Neural cell (in vitro differentiated cells): Measurements from ENCODE around the gene FAM228B. TPM values are rescaled to one million over a fixed set of nuclear protein-coding genes. Genes with fewer than 3 reads are reported as not detected.

Experiments used
- H2AFZ ChIP-seq: fragments of 200-600, 300-800 bp; sonication (generic), shearing (Covaris generic); 2 replicates; pipeline ENCODE4 v1.6.0; 2014; ENCODE audit warnings: low read depth, mild to moderate bottlenecking, antibody characterized with exemption, low read length, moderate library complexity
- H3F3A ChIP-seq: fragments of 200-600 bp; shearing (Covaris generic); 2 replicates; pipeline ENCODE4 v1.6.1; 2016; ENCODE audit warnings: mild to moderate bottlenecking, moderate library complexity, mixed read lengths, antibody characterized with exemption, low read length; ENCODE audit not compliant: insufficient read depth, poor library complexity, severe bottlenecking
- H3K27ac ChIP-seq: fragments of 200-600, 300-800 bp; sonication (generic), shearing (Covaris generic); 2 replicates; pipeline ENCODE4 v1.5.1; 2014; ENCODE audit warnings: mild to moderate bottlenecking, low read length, moderate library complexity
- H3K27me3 ChIP-seq: fragments of 300-800, 200-600 bp; sonication (generic), shearing (Covaris generic); 2 replicates; pipeline ENCODE4 v1.6.0; 2014; ENCODE audit warnings: mild to moderate bottlenecking, low read depth, low read length, moderate library complexity; ENCODE audit not compliant: insufficient read depth
- H3K36me3 ChIP-seq: fragments of 300-800, 200-600 bp; sonication (generic), shearing (Covaris generic); 2 replicates; pipeline ENCODE4 v1.5.1; 2014; ENCODE audit warnings: mild to moderate bottlenecking, antibody characterized with exemption, low read length, moderate library complexity; ENCODE audit not compliant: insufficient read depth
- H3K4me2 ChIP-seq: fragments of 300-800, 200-600 bp; sonication (generic), shearing (Covaris generic); 2 replicates; pipeline ENCODE4 v1.6.0; 2014; ENCODE audit warnings: mild to moderate bottlenecking, low read length
- H3K4me3 ChIP-seq: fragments of 300-800, 200-600 bp; sonication (generic), shearing (Covaris generic); 2 replicates; pipeline ENCODE4 v1.5.1; 2014; ENCODE audit warnings: mild to moderate bottlenecking, low read length, moderate library complexity
- H3K79me2 ChIP-seq: fragments of 200-600 bp; shearing (Covaris generic); replicated peaks from 2 replicates; pipeline ENCODE4 v1.6.0; 2014; ENCODE audit warnings: mild to moderate bottlenecking, low read length, moderate library complexity; ENCODE audit not compliant: insufficient read depth
- H3K9ac ChIP-seq: fragments of 300-800, 200-600 bp; sonication (generic), shearing (Covaris generic); 2 replicates; pipeline ENCODE4 v1.6.1; 2016; ENCODE audit warnings: mild to moderate bottlenecking, low read length, mixed read lengths
- H3K9me2 ChIP-seq: fragments of 200-600 bp; shearing (Covaris generic); 2 replicates; pipeline ENCODE4 v1.6.1; 2016; ENCODE audit warnings: mild to moderate bottlenecking, low read length, mixed read lengths; ENCODE audit not compliant: insufficient read depth
- H3K9me3 ChIP-seq: fragments of 200-600, 300-800 bp; sonication (generic), shearing (Covaris generic); 2 replicates; pipeline ENCODE4 v1.6.1; 2016; ENCODE audit warnings: mild to moderate bottlenecking, mixed run types, low read length, moderate library complexity, mixed read lengths
- H4K20me1 ChIP-seq: fragments of 200-600 bp; shearing (Covaris generic); 2 replicates; pipeline ENCODE4 v1.6.1; 2016; ENCODE audit warnings: mild to moderate bottlenecking, mixed run types; ENCODE audit not compliant: insufficient read depth
- CTCF ChIP-seq: fragments of 450-650 bp; IDR thresholded peaks from 2 replicates; pipeline ENCODE4 v1.5.1; 2014; ENCODE audit warnings: antibody characterized with exemption, mild to moderate bottlenecking, moderate library complexity; ENCODE audit not compliant: poor library complexity, severe bottlenecking
- EP300 ChIP-seq: fragments of 450-650 bp; conservative IDR thresholded peaks from 2 replicates; pipeline ENCODE4 v1.6.1; 2014; ENCODE audit warnings: antibody characterized with exemption, mild to moderate bottlenecking, moderate library complexity; ENCODE audit not compliant: poor library complexity, severe bottlenecking
- EZH2 ChIP-seq: fragments of 200-600, 300-800 bp; shearing (Covaris generic), sonication (generic); IDR thresholded peaks from 2 replicates; pipeline ENCODE4 v1.6.1; 2014; ENCODE audit warnings: antibody characterized with exemption, low read length, borderline replicate concordance, mild to moderate bottlenecking; ENCODE audit not compliant: insufficient read depth, poor library complexity, severe bottlenecking
- MXI1 ChIP-seq: fragments of 450-650 bp; conservative IDR thresholded peaks from 2 replicates; pipeline ENCODE4 v1.6.1; 2014; ENCODE audit warnings: antibody characterized with exemption, mild to moderate bottlenecking; ENCODE audit not compliant: poor library complexity, severe bottlenecking
- POLR2AphosphoS5 ChIP-seq: IDR thresholded peaks from 2 replicates; pipeline ENCODE4 v1.6.1; 2012
- RAD21 ChIP-seq: fragments of 450-650 bp; conservative IDR thresholded peaks from 2 replicates; pipeline ENCODE4 v1.6.1; 2014; ENCODE audit warnings: antibody characterized with exemption, mild to moderate bottlenecking, moderate library complexity
- REST ChIP-seq: IDR thresholded peaks from 2 replicates; pipeline ENCODE4 v1.6.1; 2012; ENCODE audit warnings: borderline replicate concordance
- SMC3 ChIP-seq: fragments of 450-650 bp; conservative IDR thresholded peaks from 2 replicates; pipeline ENCODE4 v1.6.1; 2014; ENCODE audit warnings: antibody characterized with exemption, mild to moderate bottlenecking, moderate library complexity; ENCODE audit not compliant: poor library complexity
- TAF1 ChIP-seq: IDR thresholded peaks from 2 replicates; pipeline ENCODE4 v1.6.1; 2012; ENCODE audit warnings: low read depth
- polyA plus RNA-seq: library from polyadenylated mRNA; depleted of rRNA; stranded (reverse); fragments of >200 nt; gene quantifications from 2 replicates; pipeline ENCODE4 v1.2.3, GENCODE V29; 2014

The FAM228B gene
- polyA plus RNA-seq, 1 donor from 2014 or later: 22.0 TPM

GRCh38 chr2:24104110-24104650 is 19.1 kb upstream of the FAM228B start:
- H3K9me3 ChIP-seq: peaks cover under 1% of the 10 kb centered on the region
- no peak overlapping the region for H2AFZ ChIP-seq
- no peak overlapping the region for H3K4me3 ChIP-seq
- H3K36me3 ChIP-seq: no peaks in the 10 kb centered on the region
- no peak overlapping the region for H3K9ac ChIP-seq
- no peaks in the 10 kb centered on the region for H3K27me3 ChIP-seq
- H3K27ac ChIP-seq: no peak overlapping the region
- no peak for TF ChIP-seq REST
- TF ChIP-seq SMC3: no peak
- no peak for TF ChIP-seq TAF1
- TF ChIP-seq POLR2AphosphoS5: no peak
- TF ChIP-seq EP300: no peak
- no peak for TF ChIP-seq EZH2
- TF ChIP-seq CTCF: no peak
- no peak for TF ChIP-seq RAD21
- TF ChIP-seq MXI1: no peak
- H3F3A ChIP-seq: no peaks in the 10 kb centered on the region
- no peaks in the 10 kb centered on the region for H4K20me1 ChIP-seq
- no peak overlapping the region for H3K4me2 ChIP-seq
- no peaks in the 10 kb centered on the region for H3K79me2 ChIP-seq
- no peaks in the 10 kb centered on the region for H3K9me2 ChIP-seq

- no peaks in the 10 kb centered on the region for H3K9me2 ChIP-seq
- H3K9ac ChIP-seq: no peak overlapping the region
- H3K9me3 ChIP-seq: peaks cover 2% of the 10 kb centered on the region
- no peaks in the 10 kb centered on the region for H3F3A ChIP-seq
- no peak overlapping the region for H3K4me2 ChIP-seq
- no peak overlapping the region for H2AFZ ChIP-seq
- H3K79me2 ChIP-seq: no peaks in the 10 kb centered on the region
- no peaks in the 10 kb centered on the region for H3K27me3 ChIP-seq
- no peaks in the 10 kb centered on the region for H3K36me3 ChIP-seq
- H3K27ac ChIP-seq: no peak overlapping the region
- H3K4me3 ChIP-seq: no peak overlapping the region
- H4K20me1 ChIP-seq: no peaks in the 10 kb centered on the region
- TF ChIP-seq EP300 (no peak), MXI1 (no peak), SMC3 (no peak), REST (no peak), TAF1 (no peak), EZH2 (no peak), RAD21 (no peak), POLR2AphosphoS5 (no peak), CTCF (no peak)
Measured at GRCh38 chr2:24104906-24105305, 18.4 kb upstream of the FAM228B start.
